K562 (cell line): ENCODE measurements around the gene NBEA. TPM values are rescaled to one million over a fixed set of nuclear protein-coding genes. Genes with fewer than 3 reads are reported as not detected.

ENCODE experiments used
- ATAC-seq: fragments of 200-7000 bp; cut with Tn5 transposase; 3 replicates; pipeline ENCODE4 v1.9.1; 2020; ENCODE audit warnings: moderate library complexity
- BruUV-seq: library from RNA; stranded (reverse); fragments of 400-500 nt; replicated peaks from 2 replicates; lab custom pipeline; 2021; lab: Mats Ljungman, UMichigan
- CTCF ChIA-PET: fragments of 300-600 bp; formaldehyde crosslinking; extraction: SDS; loops from one replicate; lab custom pipeline; 2021; ENCODE audit warnings: low intra/inter-chr PET ratio; lab: Yijun Ruan, JAX
- POLR2A ChIA-PET: fragments of 300-600, 350-650 bp; sonication (Branson Sonifier 250); formaldehyde crosslinking; extraction: SDS; loops from one replicate; lab custom pipeline; 2021; ENCODE audit warnings: antibody characterized with exemption, inconsistent platforms; lab: Yijun Ruan, JAX
- DNase-seq, 4 experiments: peaks; one replicate each; pipeline versions ENCODE4 v3.0.0 to v3.0.0-alpha.2; 2011 to 2018; ENCODE audit warnings: low spot score in 3 of 4, mixed read lengths in 3 of 4; ENCODE audit errors: extremely low read depth in 1 of 4
- FAIRE-seq: peaks from 2 replicates; lab custom pipeline; 2011; peaks lifted over from hg19 to GRCh38; lab: Jason Lieb, UNC
- H2AFZ ChIP-seq: 2 replicates; pipeline ENCODE4 v1.6.0; 2011; ENCODE audit warnings: low read depth, low read length, control low read depth, inconsistent platforms
- H3K27ac ChIP-seq: fragments of 200-600 bp; 3 replicates; pipeline ENCODE4 v1.8.0; 2011; ENCODE audit warnings: low read depth, mild to moderate bottlenecking, control low read depth, inconsistent platforms, low read length, moderate library complexity, mixed read lengths; ENCODE audit errors: extremely low read depth
- H3K27me3 ChIP-seq, 2 experiments: fragments of 300-600 bp in 1 of 2; 2 replicates in 1 of 2; 3 replicates in 1 of 2; pipeline versions ENCODE4 v1.6.0 to v1.8.0; 2011; ENCODE audit warnings: inconsistent platforms in 2 of 2, low read length in 2 of 2, mild to moderate bottlenecking in 1 of 2, mixed read lengths in 1 of 2, moderate library complexity in 1 of 2; ENCODE audit not compliant: control insufficient read depth in 2 of 2, insufficient read depth in 2 of 2
- H3K36me3 ChIP-seq: fragments of 300-600 bp; 3 replicates; pipeline ENCODE4 v1.8.0; 2011; ENCODE audit warnings: mild to moderate bottlenecking, low read length, inconsistent platforms; ENCODE audit not compliant: control insufficient read depth, insufficient read depth
- H3K4me1 ChIP-seq, 2 experiments: fragments of 200-600 bp in 1 of 2; replicated peaks in 1 of 2; 2 replicates in 1 of 2; 3 replicates in 1 of 2; pipeline versions ENCODE4 v1.5.1 to v1.8.0; 2011; ENCODE audit warnings: inconsistent platforms in 2 of 2, low read length in 2 of 2, mild to moderate bottlenecking in 1 of 2, mixed read lengths in 1 of 2, moderate library complexity in 1 of 2; ENCODE audit not compliant: control insufficient read depth in 2 of 2, insufficient read depth in 2 of 2
- H3K4me2 ChIP-seq: 2 replicates; pipeline ENCODE4 v1.6.1; 2011; ENCODE audit warnings: low read length, control low read depth, inconsistent platforms, mixed read lengths; ENCODE audit not compliant: insufficient read depth
- H3K4me3 ChIP-seq: fragments of 200-600 bp; sonication (generic), shearing (Covaris generic); 2 replicates; pipeline ENCODE4 v1.5.1; 2016; ENCODE audit warnings: control low read depth, inconsistent platforms
- H3K79me2 ChIP-seq: fragments of 200-600 bp; 3 replicates; pipeline ENCODE4 v1.8.0; 2011; ENCODE audit warnings: low read length, inconsistent platforms; ENCODE audit not compliant: control insufficient read depth, insufficient read depth
- H3K9ac ChIP-seq, 2 experiments: 2 replicates each; pipeline versions ENCODE4 v1.6.0 to v1.6.1; 2011; ENCODE audit warnings: low read depth in 2 of 2, low read length in 2 of 2, control low read depth in 1 of 2, inconsistent platforms in 1 of 2, mild to moderate bottlenecking in 1 of 2, mixed read lengths in 1 of 2; ENCODE audit not compliant: insufficient read depth in 1 of 2
- H3K9me1 ChIP-seq: one replicate; pipeline ENCODE4 v1.6.0; 2011; ENCODE audit warnings: inconsistent platforms, mild to moderate bottlenecking, low read length, moderate library complexity; ENCODE audit not compliant: control insufficient read depth, insufficient read depth
- H3K9me3 ChIP-seq: replicated peaks from 2 replicates; pipeline ENCODE4 v1.5.1; 2011; ENCODE audit warnings: low read depth, low read length, inconsistent platforms; ENCODE audit not compliant: control insufficient read depth, insufficient read depth
- H4K20me1 ChIP-seq: replicated peaks from 2 replicates; pipeline ENCODE4 v1.6.1; 2011; ENCODE audit warnings: low read length, inconsistent platforms, mixed read lengths; ENCODE audit not compliant: control insufficient read depth, insufficient read depth
- C11orf30 ChIP-seq: fragments of 450-650 bp; IDR thresholded peaks from 2 replicates; pipeline ENCODE4 v1.6.1; 2016; ENCODE audit warnings: low read depth, mild to moderate bottlenecking
- E4F1 ChIP-seq: fragments of 250-450 bp; sonication (Bioruptor Pico); IDR thresholded peaks from 2 replicates; pipeline ENCODE4 v1.5.0; 2021; ENCODE audit warnings: mild to moderate bottlenecking, borderline replicate concordance
- ELF1 ChIP-seq: fragments of 200-800 bp; sonication (Bioruptor generic); IDR thresholded peaks from 2 replicates; pipeline ENCODE4 v1.6.1; 2016; ENCODE audit warnings: missing genetic modification characterization, missing compliant biosample characterization
- HDAC8 ChIP-seq: fragments of 450-650 bp; IDR thresholded peaks from 2 replicates; pipeline ENCODE4 v1.6.1; 2016; ENCODE audit warnings: mild to moderate bottlenecking, missing genetic modification characterization, moderate library complexity, missing compliant biosample characterization
- IRF2 ChIP-seq: sonication (generic); formaldehyde crosslinking; IDR thresholded peaks from 2 replicates; pipeline ENCODE4 v1.8.1; 2022; ENCODE audit warnings: mild to moderate bottlenecking, missing genetic modification reagents
- MTA2 ChIP-seq: fragments of 450-650 bp; IDR thresholded peaks from 2 replicates; pipeline ENCODE4 v1.6.1; 2016; ENCODE audit warnings: low read depth
- NELFE ChIP-seq: IDR thresholded peaks from 2 replicates; pipeline ENCODE4 v1.6.1; 2011; ENCODE audit warnings: mild to moderate bottlenecking; ENCODE audit not compliant: insufficient read depth, insufficient read length
- TEAD2 ChIP-seq: fragments of 450-650 bp; IDR thresholded peaks from 2 replicates; pipeline ENCODE4 v1.6.1; 2016; ENCODE audit warnings: missing genetic modification characterization, control low read depth, missing compliant biosample characterization
- ZFP36 ChIP-seq: fragments of 150-350 bp; IDR thresholded peaks from 2 replicates; pipeline ENCODE4 v1.6.1; 2018; ENCODE audit warnings: low read length, low read depth; ENCODE audit not compliant: partially characterized antibody
- ZNF134 ChIP-seq: fragments of 250-450 bp; sonication (Bioruptor Pico); conservative IDR thresholded peaks from 2 replicates; pipeline ENCODE4 v1.4.0; 2020
- ZNF398 ChIP-seq: fragments of 250-450 bp; sonication (Bioruptor Pico); IDR thresholded peaks from 2 replicates; pipeline ENCODE4 v1.8.0; 2021; ENCODE audit warnings: moderate library complexity, mild to moderate bottlenecking, inconsistent platforms
- WGBS: fragments of 100-300 bp; shearing (Covaris generic); methylation state at CpG from one replicate; pipeline ENCODE4 v1.1.6; 2016; ENCODE audit warnings: low coverage, mixed read lengths; ENCODE audit not compliant: insufficient coverage; ENCODE audit errors: missing lambda C conversion rate; 5-methylcytosine and 5-hydroxymethylcytosine counted together
- in situ Hi-C: fragments of 300-500 bp; cut with MboI; formaldehyde crosslinking; loops from 4 replicates; pipeline ENCODE4 v1.15.0; 2018; ENCODE audit warnings: inconsistent platforms, mixed read lengths
- intact Hi-C: fragments of 100-400 bp; cut with micrococcal nuclease; formaldehyde crosslinking; loops from 2 replicates; pipeline ENCODE4 v1.14.2; 2022
- polyA plus RNA-seq, 8 experiments: library from polyadenylated mRNA; depleted of rRNA in 4 of 8; stranded (reverse) in 5 of 8; unstranded in 3 of 8; fragments of >200 nt; fragmentation: Nextera tagmentation in 2 of 8; fragmentation: Illumina TruSeq in 1 of 8; extraction: Ambion mirVana in 2 of 8; extraction: Trizol in 1 of 8; gene quantifications; 2 replicates each; pipeline versions ENCODE4 v1.2.1 to v1.2.3, GENCODE V29; 2011 to 2014; ENCODE audit warnings: inconsistent platforms in 1 of 8, missing spikeins in 1 of 8
- total RNA-seq, 7 experiments: library from RNA; depleted of rRNA in 6 of 7; stranded (reverse); fragments of >200 nt in 6 of 7; fragmentation: Illumina TruSeq in 2 of 7; extraction: Trizol in 2 of 7; gene quantifications; 2 replicates each; pipeline versions ENCODE4 v1.2.1 to v1.2.3, GENCODE V29; 2011 to 2021; ENCODE audit warnings: low replicate concordance in 1 of 7

NBEA gene
- total and polyA plus RNA-seq, 9 of the 15 experiments (the other 6 are each of a cell fraction or from before 2014, with no cell fraction given), result 0.03 to 0.94 (median 0.05) TPM; not detected in 2

- TF ChIP-seq ZFP36, result no peak
Observed at GRCh38 chr13:34988330-34988791, 46.3 kb downstream of the NBEA start (continued).

GRCh38 chr13:34990399-34991214 lies 48.5 kb downstream of the NBEA start:
- CTCF ChIA-PET, result no interaction called here

GRCh38 chr13:34993470-34993869 lies 51.4 kb downstream of the NBEA start:
- WGBS, result 4% methylated on average over 3 of the region's 3 CpGs
- Histone ChIP-seq H3K9me3 (no peaks in the 10 kb centered on the region), H3K4me2 (no peak overlapping the region), H3K27ac (no peak overlapping the region), H3K4me3 (no peak overlapping the region), H2AFZ (no peak overlapping the region), H3K79me2 (no peaks in the 10 kb centered on the region), H3K27me3 (no peaks in the 10 kb centered on the region), H3K9ac (no peak overlapping the region), H3K36me3 (no peaks in the 10 kb centered on the region), H3K4me1 (no peaks in the 10 kb centered on the region), H4K20me1 (no peaks in the 10 kb centered on the region), H3K9me1 (no peaks in the 10 kb centered on the region)
- ChIA-PET POLR2A (no interaction called here), CTCF (no interaction called here)
- ATAC-seq, result no peak
- intact Hi-C loops (no loop called here), in situ Hi-C loops (no loop called here)
- no peak for DNase-seq
- FAIRE-seq, result no peak
- no TSS peak for BruUV-seq
- TF ChIP-seq ZNF134 (no peak), C11orf30 (no peak), MTA2 (no peak), ZNF398 (CRISPR knock-in tag) (no peak), E4F1 (CRISPR knock-in tag) (no peak), IRF2 (CRISPR knock-in tag) (no peak), ELF1 (tag) (no peak)

More at GRCh38 chr13:34990399-34991214, 48.5 kb downstream of the NBEA start:
- DNase-seq (no peak), ATAC-seq (no peak), FAIRE-seq (no peak)
- H3K4me1 ChIP-seq, result no peaks in the 10 kb centered on the region
- no TSS peak for BruUV-seq
- no peaks in the 10 kb centered on the region for H3K9me1 ChIP-seq
- no peak overlapping the region for H3K9ac ChIP-seq
- in situ Hi-C loops, result no loop called here
- no peak overlapping the region for H3K27ac ChIP-seq
- no peaks in the 10 kb centered on the region for H3K27me3 ChIP-seq
- H3K4me3 ChIP-seq, result no peak overlapping the region
- TF ChIP-seq HDAC8 (tag) (no peak), NELFE (no peak), TEAD2 (no peak)
- 0% methylated on average over 1 of the region's 1 CpG for WGBS
- no peak overlapping the region for H3K4me2 ChIP-seq
- intact Hi-C loops, result no loop called here
- no peaks in the 10 kb centered on the region for H3K9me3 ChIP-seq
- no peak overlapping the region for H2AFZ ChIP-seq
- POLR2A ChIA-PET, result no interaction called here
- no peaks in the 10 kb centered on the region for H3K79me2 ChIP-seq
- no peaks in the 10 kb centered on the region for H4K20me1 ChIP-seq
- no peaks in the 10 kb centered on the region for H3K36me3 ChIP-seq
